PC-3 (cell line): Measurements from ENCODE around the gene TFDP1.

Experiments used
- EZH2phosphoT487 ChIP-seq: fragments of 300-600 bp; sonication (generic); IDR thresholded peaks from 2 replicates; pipeline ENCODE4 v1.6.1; 2018; ENCODE audit warnings: mild to moderate bottlenecking, antibody characterized with exemption, low read length, borderline replicate concordance
- TF ChIP-seq, protein P1 (sequence below): fragments of 300-600 bp; sonication (generic); conservative IDR thresholded peaks from 2 replicates; pipeline ENCODE4 v1.5.1; 2017; ENCODE audit warnings: antibody characterized with exemption, low read depth, mild to moderate bottlenecking, low read length

DNA sequence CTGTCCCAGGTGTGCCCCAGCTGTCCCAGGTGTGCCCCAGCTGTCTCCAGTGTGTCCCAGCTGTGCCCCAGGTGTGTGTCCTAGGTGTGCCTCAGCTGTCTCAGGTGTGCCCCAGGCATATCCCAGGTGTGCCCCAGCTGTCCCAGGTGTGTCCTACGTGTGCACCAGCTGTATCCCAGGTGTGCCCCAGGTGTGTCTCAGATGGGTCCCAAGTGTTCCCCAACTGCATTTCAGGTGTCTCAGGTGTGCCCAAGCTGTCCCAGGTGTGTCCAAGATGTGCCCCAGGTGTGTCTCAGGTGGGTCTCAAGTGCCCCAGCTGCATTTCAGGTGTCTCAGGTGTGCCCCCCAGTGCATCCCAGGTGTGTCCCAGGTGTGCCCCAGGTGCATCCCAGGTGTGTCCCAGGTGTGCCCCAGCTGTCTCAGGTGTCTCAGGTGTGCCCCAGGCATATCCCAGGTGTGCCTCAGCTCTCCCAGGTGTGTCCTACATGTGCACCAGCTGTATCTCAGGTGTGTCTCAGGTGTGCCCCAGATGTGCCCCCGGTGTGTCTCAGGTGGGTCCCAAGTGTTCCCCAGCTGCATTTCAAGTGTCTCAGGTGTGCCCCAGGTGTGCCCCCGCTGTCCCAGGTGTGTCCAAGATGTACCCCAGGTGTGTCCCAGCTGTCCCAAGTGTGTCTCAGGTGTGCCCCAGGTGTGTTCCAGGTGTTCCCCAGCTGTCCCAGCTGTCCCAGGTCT lies 81.2 kb downstream of the TFDP1 start:
- TF ChIP-seq, protein P1, sequence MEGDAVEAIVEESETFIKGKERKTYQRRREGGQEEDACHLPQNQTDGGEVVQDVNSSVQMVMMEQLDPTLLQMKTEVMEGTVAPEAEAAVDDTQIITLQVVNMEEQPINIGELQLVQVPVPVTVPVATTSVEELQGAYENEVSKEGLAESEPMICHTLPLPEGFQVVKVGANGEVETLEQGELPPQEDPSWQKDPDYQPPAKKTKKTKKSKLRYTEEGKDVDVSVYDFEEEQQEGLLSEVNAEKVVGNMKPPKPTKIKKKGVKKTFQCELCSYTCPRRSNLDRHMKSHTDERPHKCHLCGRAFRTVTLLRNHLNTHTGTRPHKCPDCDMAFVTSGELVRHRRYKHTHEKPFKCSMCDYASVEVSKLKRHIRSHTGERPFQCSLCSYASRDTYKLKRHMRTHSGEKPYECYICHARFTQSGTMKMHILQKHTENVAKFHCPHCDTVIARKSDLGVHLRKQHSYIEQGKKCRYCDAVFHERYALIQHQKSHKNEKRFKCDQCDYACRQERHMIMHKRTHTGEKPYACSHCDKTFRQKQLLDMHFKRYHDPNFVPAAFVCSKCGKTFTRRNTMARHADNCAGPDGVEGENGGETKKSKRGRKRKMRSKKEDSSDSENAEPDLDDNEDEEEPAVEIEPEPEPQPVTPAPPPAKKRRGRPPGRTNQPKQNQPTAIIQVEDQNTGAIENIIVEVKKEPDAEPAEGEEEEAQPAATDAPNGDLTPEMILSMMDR, result no peak
- TF ChIP-seq EZH2phosphoT487, result no peak
